GM12892 (cell line): ENCODE measurements around the gene ACAP1.

Experiments
- DNase-seq: peaks from one replicate; pipeline ENCODE4 v3.0.0; 2011; ENCODE audit not compliant: insufficient read length
- FAIRE-seq: peaks from 2 replicates; lab custom pipeline; 2011; peaks lifted over from hg19 to GRCh38; lab: Jason Lieb, UNC
- POLR2A ChIP-seq: IDR thresholded peaks from 2 replicates; pipeline ENCODE4 v1.6.1; 2011; ENCODE audit warnings: low read depth, low read length, control low read depth
- POLR2AphosphoS5 ChIP-seq: IDR thresholded peaks from 2 replicates; pipeline ENCODE4 v1.6.1; 2011; ENCODE audit warnings: low read depth, low read length, control low read depth
- TAF1 ChIP-seq: IDR thresholded peaks from 2 replicates; pipeline ENCODE4 v1.6.1; 2011; ENCODE audit warnings: low read depth, mild to moderate bottlenecking, control low read depth, low read length, borderline replicate concordance

ACAP1 gene

GRCh38 chr17:7398612-7399011 is 62.3 kb downstream of the ACAP1 start:
- FAIRE-seq = no peak
- DNase-seq = no peak
- TF ChIP-seq POLR2A (no peak), POLR2AphosphoS5 (no peak), TAF1 (no peak)
